Body of pancreas (tissue), 4 donors: ENCODE data around the gene COPG2. TPM values are rescaled to one million over a fixed set of nuclear protein-coding genes. Genes with fewer than 3 reads are reported as not detected.

Source experiments
- ATAC-seq: fragments of 150-250 bp; one replicate; pipeline ENCODE4 v1.9.1; 2016
- DNase-seq, 4 donors: peaks; one replicate each; pipeline ENCODE4 v3.0.0-alpha.2; 2019
- H3K27ac ChIP-seq, 4 donors: fragments of 200-600 bp; sonication (generic); 1 replicate in 3 of 4; 2 replicates in 1 of 4; pipeline versions ENCODE4 v1.5.1 to v1.6.1; 2016 to 2019; ENCODE audit warnings: mild to moderate bottlenecking in 1 of 4, mixed read lengths in 1 of 4, moderate library complexity in 1 of 4
- H3K27me3 ChIP-seq, 2 donors: fragments of 200-600 bp; sonication (generic); one replicate each; pipeline ENCODE4 v1.6.0; 2016; ENCODE audit warnings: mild to moderate bottlenecking in 1 of 2
- H3K36me3 ChIP-seq, 2 donors: fragments of 200-600 bp; sonication (generic); replicated peaks in 1 of 2; 2 replicates each; pipeline ENCODE4 v1.5.1; 2016; ENCODE audit warnings: low read depth in 2 of 2; ENCODE audit not compliant: insufficient read depth in 1 of 2
- H3K4me1 ChIP-seq: fragments of 200-600 bp; sonication (generic); one replicate; pipeline ENCODE4 v1.6.0; 2016
- H3K4me3 ChIP-seq, 2 donors: fragments of 200-600 bp; sonication (generic); 1 replicate in 1 of 2; 2 replicates in 1 of 2; pipeline ENCODE4 v1.5.1; 2016 to 2019
- H3K9me3 ChIP-seq, 3 donors: fragments of 200-600 bp; sonication (generic); 1 replicate in 2 of 3; 2 replicates in 1 of 3; pipeline ENCODE4 v1.5.1; 2016
- CTCF ChIP-seq, 7 experiments: fragments of 450-650 bp in 4 of 7; fragments of 200-600 bp in 3 of 7; sonication (generic) in 3 of 7; IDR thresholded peaks; one replicate each; pipeline ENCODE4 v1.5.1; 2016 to 2019; ENCODE audit warnings: antibody characterized with exemption in 7 of 7
- POLR2A ChIP-seq, 3 donors: fragments of 450-650 bp; IDR thresholded peaks; one replicate each; pipeline ENCODE4 v1.6.1; 2016; ENCODE audit warnings: antibody characterized with exemption in 3 of 3, mild to moderate bottlenecking in 2 of 3
- WGBS, 2 donors: methylation state at CpG; one replicate each; pipeline ENCODE4 v1.1.5; 2017; 5-methylcytosine and 5-hydroxymethylcytosine counted together
- intact Hi-C: fragments of 100-400 bp; cut with DNase I; formaldehyde crosslinking; loops from one replicate; pipeline ENCODE4 v1.15.1; 2023
- total RNA-seq, 2 donors: library from RNA; depleted of rRNA; stranded (reverse); fragments of >200 nt; gene quantifications; one replicate each; pipeline ENCODE4 v1.1.0, GENCODE V29; 2016

The COPG2 gene
- total RNA-seq: 10 to 100 TPM; 12.5 to 14.5 TPM

GRCh38 chr7:130668258-130669084, at the start of gene COPG2:
TSS of gene COPG2 (minus strand) at chr7:130668748. CDS start at chr7:130668668, 80 bp downstream.
- H3K36me3 ChIP-seq: no peaks in the 10 kb centered on the region
- H3K4me1 ChIP-seq: no peaks in the 10 kb centered on the region
- H3K4me3 ChIP-seq: peak within 1 kb of the TSS; percentile 28 to 91
- peak in 3 of 7 experiments; percentile 6 to 15 (median 11) for TF ChIP-seq CTCF (IDR thresholded peaks at IDR 0.05)
- TF ChIP-seq POLR2A (IDR thresholded peaks at IDR 0.05): peak in 2 of 3 donors; percentile 46 to 50
- ATAC-seq (peak; percentile 98), DNase-seq (peak; percentile 83 to 90 (median 86))
- no peaks in the 10 kb centered on the region for H3K9me3 ChIP-seq
- peak within 1 kb of the TSS; percentile 39 to 87 (median 74) for H3K27ac ChIP-seq
- WGBS, 2 donors: 0% methylated on average over 68 of the region's 103 CpGs; no CpG with 5 or more reads in 1 of the 2 donors
- H3K27me3 ChIP-seq: no peaks in the 10 kb centered on the region
- intact Hi-C loops: no loop called here

GRCh38 chr7:130712416-130712815, 43.9 kb upstream of the COPG2 start:
- Histone ChIP-seq H3K27me3 (no peaks in the 10 kb centered on the region), H3K4me3 (no peak overlapping the region), H3K9me3 (no peaks in the 10 kb centered on the region), H3K36me3 (no peaks in the 10 kb centered on the region), H3K4me1 (no peaks in the 10 kb centered on the region), H3K27ac (no peak overlapping the region)
- DNase-seq (no peak), ATAC-seq (no peak)
- intact Hi-C loops: no loop called here
- WGBS, 2 donors: 28 to 37% methylated on average over 3 of the region's 3 CpGs
- TF ChIP-seq POLR2A (IDR thresholded peaks at IDR 0.05): no peak
- TF ChIP-seq CTCF (IDR thresholded peaks at IDR 0.05): no peak

GRCh38 chr7:130708766-130709165, 40.2 kb upstream of the COPG2 start:
- H3K27me3 ChIP-seq: no peaks in the 10 kb centered on the region
- no peak for DNase-seq
- WGBS, 2 donors: 75 to 85% methylated on average over 4 of the region's 4 CpGs
- intact Hi-C loops: no loop called here
- H3K4me3 ChIP-seq: no peak overlapping the region
- no peak for TF ChIP-seq CTCF (IDR thresholded peaks at IDR 0.05)
- TF ChIP-seq POLR2A (IDR thresholded peaks at IDR 0.05): no peak
- H3K36me3 ChIP-seq: no peaks in the 10 kb centered on the region
- no peak overlapping the region for H3K27ac ChIP-seq
- ATAC-seq: no peak
- no peaks in the 10 kb centered on the region for H3K4me1 ChIP-seq
- H3K9me3 ChIP-seq: no peaks in the 10 kb centered on the region

GRCh38 chr7:130708001-130708400, 39.5 kb upstream of the COPG2 start:
- H3K36me3 ChIP-seq: no peaks in the 10 kb centered on the region
- no peaks in the 10 kb centered on the region for H3K9me3 ChIP-seq
- no peak overlapping the region for H3K4me3 ChIP-seq
- intact Hi-C loops: no loop called here
- no peaks in the 10 kb centered on the region for H3K27me3 ChIP-seq
- no peak overlapping the region for H3K27ac ChIP-seq
- H3K4me1 ChIP-seq: no peaks in the 10 kb centered on the region
- no peak for TF ChIP-seq CTCF (IDR thresholded peaks at IDR 0.05)
- no peak for TF ChIP-seq POLR2A (IDR thresholded peaks at IDR 0.05)
- 92% methylated on average over 4 of the region's 4 CpGs for WGBS, 2 donors
- no peak for ATAC-seq
- DNase-seq: no peak

- ATAC-seq (no peak), DNase-seq (no peak)
- WGBS, 2 donors: 69 to 87% methylated on average over 1 of the region's 1 CpG
- H3K4me3 ChIP-seq: no peak overlapping the region
- intact Hi-C loops: no loop called here
- no peak for TF ChIP-seq POLR2A (IDR thresholded peaks at IDR 0.05)
- TF ChIP-seq CTCF (IDR thresholded peaks at IDR 0.05): no peak
- H3K27me3 ChIP-seq: no peaks in the 10 kb centered on the region
- no peaks in the 10 kb centered on the region for H3K9me3 ChIP-seq
- H3K36me3 ChIP-seq: no peaks in the 10 kb centered on the region
- H3K4me1 ChIP-seq: no peaks in the 10 kb centered on the region
- H3K27ac ChIP-seq: no peak overlapping the region
These were observed 35.3 kb upstream of the COPG2 start for GRCh38 chr7:130703851-130704250.
